HG03571 (cell line): ENCODE results near the gene SIRT7.

Source experiments
- ATAC-seq: cut with Tn5 transposase; IDR thresholded peaks from one replicate; pipeline ENCODE4 v1.9.1; 2021; ENCODE audit not compliant: unreplicated experiment

The SIRT7 gene

DNA sequence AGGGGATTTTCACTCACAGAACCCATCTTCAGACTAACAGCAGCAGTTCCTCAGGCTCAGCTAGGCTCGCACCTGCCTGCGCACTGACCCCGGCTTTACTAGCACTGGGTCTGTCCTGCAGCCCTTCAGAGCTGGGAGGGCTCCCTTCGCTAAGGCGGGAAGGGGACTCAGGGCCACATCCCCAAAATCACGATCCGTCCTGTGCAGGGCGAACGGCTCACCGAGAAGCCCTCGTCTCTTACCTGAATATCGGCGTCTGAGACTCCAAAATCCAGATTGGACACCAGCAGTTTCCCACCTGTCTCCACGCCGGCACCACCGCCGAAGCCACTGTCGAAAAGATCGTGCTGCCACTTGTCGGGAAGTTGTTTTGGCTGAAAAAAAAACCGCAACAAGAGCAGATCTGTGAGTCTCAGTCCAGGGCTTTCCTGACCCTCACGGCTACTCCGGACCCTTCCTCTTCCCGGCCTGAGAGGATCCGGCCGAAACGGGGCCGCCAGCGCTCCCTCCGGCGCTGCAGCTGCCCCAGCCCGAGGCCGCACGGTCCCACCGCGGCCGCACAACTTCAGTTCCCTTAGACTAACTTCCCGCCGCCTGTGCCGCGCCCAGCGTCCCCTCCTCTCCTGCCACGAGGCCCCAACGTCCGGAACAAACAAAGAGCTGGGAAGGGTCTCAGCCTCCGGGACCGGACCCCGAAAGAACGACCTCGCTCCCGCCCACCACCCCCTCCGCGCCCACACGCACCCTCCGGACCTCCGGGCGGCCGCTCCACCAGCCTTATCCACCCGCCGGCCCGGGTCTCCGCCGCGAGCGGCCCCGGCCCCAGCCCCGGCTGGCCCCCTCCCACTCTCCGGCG is 27.3 kb downstream of the SIRT7 start:
- peak; percentile 7 for ATAC-seq

DNA sequence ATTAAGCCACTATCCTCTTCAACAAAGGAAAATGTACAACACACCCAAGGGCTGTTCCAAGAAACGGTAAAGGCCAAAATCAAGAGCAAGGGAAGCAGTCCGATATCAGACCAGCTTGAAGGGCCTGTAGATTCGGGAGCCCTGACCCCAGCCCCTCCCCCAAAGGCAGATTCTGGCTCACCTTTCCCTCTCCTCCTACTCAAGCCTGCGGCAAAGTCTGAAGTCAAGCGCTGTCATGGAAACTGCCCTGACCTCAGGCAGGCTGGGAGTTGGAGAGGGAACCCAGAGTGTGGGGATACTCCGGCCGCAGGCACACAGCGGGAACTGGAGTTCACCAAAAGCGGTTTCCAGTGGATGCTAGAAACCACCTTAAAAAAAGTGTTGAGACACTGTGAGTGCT is 28.4 kb downstream of the SIRT7 start:
- no peak for ATAC-seq

DNA sequence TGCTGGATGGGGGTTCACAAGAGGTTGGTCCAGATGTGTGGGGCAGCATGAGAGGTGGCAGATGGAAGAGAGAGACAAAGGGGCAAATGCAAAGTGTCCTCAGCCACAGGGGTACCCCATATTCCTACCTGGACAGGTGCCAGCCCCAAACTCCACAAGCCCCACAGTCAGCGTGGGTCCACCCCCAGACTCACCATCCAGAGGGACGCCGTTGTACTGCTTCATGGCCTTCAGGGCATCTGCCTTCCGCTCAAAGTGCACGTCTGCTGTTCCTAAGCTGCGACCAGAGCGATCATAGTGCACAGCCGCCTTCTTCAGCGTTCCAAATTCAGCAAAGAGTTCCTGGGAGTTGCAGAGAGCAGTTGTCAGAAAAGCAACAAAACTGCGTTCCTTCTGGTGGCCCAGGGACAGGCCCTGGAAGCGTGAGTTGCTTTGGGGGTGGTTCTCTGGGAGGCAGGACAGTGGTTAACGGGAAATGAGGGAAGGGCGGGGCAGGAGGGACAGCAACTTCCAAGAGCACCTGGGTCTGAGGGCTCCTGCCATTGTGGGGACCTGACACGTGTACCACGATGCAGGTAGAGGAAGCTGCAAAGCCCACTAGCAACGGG is 28.9 kb downstream of the SIRT7 start:
- no peak for ATAC-seq

DNA sequence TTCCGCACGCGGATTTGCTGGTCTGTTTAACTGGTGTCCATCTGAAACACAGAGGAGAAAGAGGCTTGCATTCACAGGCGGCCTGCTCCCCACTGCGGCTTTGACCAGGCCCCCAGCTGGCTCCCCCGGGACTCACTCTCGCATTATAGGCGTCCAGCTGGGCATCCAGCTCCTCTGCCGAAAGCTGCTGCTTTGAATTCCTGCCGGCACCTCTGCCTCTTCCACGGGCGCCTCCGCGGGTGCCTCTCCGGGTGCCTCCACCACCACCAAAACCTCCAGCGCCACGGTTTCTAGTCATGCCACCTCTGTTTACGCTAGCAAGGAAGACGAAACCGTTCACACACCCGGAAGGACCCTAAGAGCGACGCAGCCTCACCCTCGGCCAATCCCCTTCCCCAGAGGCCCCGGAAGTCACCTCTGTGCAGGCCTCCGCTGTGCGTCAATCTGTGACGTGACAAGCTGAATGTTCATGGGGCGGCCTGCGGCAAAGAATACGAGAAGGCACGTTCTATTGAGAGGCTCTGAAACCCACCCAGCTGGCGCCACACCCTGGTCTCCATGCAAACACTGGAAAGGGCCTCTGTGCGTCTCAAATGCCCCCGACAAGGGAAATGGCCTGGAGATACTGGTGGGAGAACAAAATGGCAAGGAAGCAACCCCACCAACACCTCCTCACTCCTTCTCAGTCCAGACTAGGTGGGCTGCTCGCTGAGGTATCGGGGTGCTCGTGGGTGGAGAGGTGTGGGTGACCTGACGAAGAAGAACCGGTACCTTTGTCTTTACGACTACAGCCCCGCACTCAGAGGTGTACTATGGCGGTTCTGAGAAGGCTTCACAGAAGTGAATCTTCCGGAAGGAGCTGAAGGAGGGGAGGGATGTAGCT is 29.6 kb downstream of the SIRT7 start:
- no peak for ATAC-seq

DNA sequence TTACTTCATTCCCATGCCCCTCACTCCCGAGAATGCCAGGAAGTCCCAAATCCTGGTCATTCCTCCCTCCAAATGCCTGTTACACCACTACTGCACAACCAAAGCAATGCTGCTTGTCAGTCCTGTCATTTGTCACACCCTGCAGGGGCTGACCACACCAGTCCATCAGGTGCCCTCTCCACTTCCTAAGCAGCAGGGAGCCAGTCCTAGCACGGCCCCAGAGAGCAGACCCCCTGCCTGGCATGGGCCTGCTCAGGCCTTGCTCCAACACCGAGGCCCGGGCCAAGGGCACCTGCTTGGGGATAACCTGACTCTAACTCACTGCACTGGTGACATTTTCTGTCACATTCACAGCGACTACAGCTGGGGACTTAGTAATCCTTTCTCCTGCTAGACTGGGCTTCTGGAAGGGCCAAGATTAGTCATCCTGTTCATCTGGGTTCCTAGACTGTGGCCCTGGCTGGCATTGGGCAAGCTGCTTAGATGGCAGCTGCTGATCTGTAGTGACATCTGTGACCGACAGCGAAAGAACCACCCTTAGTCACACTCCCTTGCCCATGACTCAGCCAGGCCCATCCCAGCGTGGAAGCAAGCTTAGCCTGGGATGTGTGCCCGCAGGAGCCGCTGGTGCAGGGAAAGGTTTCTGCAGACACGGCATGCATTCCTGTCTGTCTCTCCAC is 32.0 kb downstream of the SIRT7 start:
- no peak for ATAC-seq

DNA sequence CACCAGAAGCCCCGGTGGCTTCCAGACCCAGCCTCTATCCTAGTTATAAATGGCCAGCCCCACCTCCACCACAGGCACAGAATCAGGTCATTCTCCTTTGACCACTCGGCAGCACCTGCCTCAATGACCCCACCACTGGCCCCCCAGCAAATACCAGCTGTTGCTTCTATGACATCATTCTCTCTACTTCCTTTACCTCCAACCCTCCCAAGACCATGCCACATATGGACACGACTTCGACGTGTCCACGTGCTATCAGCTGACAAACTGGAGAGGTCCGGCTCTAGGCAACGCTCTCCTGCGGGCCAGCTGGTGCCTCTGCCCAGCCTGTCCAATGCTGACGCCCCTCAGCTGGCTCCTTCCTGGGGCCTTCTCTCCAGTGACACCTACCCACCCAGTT is 32.5 kb downstream of the SIRT7 start:
- ATAC-seq, result no peak

DNA sequence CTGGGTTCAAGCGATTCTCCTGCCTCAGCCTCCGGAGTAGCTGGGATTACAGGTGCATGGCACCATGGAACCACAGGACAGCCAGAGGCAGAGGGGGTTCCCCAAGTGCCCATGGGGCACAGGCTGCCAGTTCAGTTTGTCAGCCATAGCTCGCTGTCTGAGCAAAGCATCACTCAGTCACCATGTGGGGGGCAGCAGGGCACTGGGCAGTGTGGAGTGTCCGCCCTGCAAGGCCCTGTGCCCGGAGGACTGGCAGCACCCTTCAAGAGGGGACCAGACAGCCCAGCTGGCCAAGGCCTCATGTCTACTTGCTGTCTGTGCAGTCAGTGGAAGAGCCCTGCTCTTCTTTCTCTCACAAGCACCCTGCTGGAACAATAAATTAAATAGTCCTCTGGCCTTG is 33.0 kb downstream of the SIRT7 start:
- ATAC-seq, result no peak

DNA sequence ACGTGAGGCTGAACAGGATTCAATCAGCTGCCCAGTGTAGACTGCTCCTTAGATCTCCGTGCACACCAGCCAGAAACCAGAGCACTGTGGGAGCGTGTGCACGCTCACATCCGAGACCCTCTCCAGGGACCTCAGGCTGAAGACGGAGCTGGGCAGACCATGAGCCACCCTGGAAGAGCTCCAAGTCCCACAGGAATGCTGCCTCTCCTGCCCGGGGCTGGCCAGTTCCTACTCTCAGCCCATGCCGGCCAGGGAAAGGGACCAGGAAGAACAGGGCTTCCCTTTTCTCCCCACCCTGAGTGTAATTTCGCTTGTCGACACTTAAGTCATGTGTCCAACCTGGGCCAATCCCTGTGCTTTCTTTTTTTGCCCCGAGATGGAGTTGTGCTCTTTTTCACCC is 33.5 kb downstream of the SIRT7 start:
- ATAC-seq, result no peak

DNA sequence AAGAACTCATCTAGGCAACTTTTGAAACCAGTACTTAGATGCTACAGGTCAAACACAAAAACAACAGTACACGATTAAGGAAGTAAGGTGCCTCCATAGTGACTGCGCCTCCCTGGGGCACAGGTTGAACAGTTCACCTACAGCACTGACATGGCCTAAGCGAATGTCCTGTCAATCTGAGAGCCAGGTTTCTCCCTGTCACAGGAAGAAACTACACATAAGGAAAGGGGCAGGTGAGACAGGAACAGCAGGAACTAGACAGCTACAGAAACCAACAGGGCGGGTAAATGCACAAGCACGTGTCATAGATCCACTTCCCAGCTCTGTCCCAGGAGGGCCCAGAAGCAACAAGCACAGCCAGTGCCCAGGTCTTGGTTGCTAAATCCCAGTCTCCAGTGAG is 38.9 kb downstream of the SIRT7 start:
- no peak for ATAC-seq

DNA sequence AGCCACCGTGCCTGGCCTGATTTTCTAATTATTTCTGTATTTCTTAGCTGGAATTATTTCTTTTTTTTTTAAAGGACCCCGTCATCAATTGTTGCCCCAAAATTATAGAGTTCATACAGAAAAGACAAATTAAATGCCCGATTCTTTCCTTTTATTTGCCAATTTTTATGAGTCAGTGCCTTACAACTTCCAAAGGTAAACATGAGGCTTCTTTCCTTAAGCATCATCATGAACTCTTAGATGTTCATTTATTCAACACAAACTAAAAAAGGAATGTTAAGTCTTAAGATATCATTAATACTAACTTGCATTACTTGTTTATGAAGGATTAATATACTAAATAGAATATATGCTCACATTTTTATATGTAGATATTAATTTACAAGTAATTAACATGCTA is 39.7 kb downstream of the SIRT7 start:
- no peak for ATAC-seq

DNA sequence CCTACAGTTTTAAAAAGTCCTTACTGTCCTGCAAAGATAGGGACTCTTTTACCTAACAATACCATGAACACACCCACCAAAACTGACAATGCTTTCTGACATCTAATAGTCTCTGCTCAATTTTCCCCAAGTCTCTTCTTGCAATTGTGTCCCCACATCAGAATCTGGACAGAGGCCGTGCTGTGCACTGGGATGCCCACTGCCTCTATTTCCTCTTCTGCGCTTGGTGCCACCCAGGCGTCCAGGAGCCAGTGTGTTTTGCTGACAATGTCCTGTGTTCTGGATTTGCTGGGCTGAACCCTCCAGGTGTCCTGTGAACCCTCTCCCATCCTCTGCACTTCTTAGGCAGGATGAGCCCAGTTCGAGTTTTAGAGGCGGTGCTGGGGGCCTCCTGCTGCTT is 40.4 kb downstream of the SIRT7 start:
- ATAC-seq, result no peak

DNA sequence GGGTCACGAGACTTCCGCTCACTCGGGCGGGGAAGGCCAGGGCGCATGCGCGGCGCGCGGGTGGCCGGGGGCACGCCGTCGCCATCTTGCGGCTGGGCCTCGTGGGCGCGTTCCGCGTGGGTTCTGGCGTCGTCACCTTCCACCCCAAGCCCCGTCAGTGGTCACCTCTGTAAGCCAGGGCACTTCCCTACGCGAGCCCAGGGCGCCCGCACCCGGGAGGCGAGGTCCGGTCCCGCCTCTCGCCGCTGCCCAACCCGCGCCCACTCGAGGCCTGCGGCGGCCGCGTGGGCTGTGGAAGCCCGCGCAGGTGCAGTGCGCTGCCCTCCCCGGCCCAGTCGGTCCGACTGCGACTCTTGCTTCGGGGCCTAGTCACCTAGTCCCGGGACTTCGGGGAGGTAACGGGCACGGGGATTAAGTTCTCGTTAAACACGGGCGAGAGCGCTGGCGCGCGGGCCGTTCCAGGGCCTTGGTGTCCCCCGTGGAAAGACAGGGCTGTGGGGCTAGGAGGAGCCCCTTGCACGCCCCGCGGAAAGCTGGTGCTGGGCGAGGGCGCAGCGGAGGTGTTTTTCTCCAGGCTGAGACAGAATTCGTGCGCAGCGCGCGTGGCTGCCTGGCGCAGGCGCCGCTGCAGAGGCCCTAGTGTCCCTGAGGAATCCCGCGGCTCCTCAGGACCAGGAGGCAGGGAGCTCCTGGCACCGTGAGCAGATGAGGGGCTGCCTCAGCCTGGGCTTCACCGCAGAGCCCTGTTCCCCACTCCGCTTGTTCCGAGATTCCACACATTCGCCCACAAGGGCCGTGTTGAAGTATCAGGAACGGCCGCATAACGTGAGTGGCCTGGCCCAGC is 46.4 kb downstream of the SIRT7 start:
- ATAC-seq, result peak; percentile 40

DNA sequence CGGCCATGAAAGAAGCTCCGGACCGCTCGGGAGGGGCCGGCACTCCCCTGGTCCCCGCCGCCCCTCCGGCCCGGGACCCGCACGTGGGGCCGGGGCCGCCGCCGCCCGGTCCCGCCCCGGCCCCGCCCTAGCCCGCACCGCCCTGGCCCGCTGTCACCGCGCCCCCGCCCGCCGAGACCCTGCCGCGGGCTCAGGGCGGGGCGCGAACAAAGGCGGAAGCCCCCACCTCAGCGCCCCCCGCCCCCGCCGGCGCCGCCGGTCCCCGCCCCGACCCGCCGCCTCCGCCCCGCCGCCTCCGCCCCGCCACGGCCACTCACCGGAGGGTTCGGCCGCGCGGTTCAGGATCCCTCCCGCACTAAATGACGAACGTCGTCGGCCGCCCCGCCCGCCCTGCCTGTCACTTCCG is 47.0 kb downstream of the SIRT7 start, which contains the start of gene ARHGDIA:
ARHGDIA (minus strand) TSS at position 357 of the 406 bp plus-strand sequence. CDS start 1,407 bp downstream, outside the sequence.
- ATAC-seq, result peak; percentile 8

DNA sequence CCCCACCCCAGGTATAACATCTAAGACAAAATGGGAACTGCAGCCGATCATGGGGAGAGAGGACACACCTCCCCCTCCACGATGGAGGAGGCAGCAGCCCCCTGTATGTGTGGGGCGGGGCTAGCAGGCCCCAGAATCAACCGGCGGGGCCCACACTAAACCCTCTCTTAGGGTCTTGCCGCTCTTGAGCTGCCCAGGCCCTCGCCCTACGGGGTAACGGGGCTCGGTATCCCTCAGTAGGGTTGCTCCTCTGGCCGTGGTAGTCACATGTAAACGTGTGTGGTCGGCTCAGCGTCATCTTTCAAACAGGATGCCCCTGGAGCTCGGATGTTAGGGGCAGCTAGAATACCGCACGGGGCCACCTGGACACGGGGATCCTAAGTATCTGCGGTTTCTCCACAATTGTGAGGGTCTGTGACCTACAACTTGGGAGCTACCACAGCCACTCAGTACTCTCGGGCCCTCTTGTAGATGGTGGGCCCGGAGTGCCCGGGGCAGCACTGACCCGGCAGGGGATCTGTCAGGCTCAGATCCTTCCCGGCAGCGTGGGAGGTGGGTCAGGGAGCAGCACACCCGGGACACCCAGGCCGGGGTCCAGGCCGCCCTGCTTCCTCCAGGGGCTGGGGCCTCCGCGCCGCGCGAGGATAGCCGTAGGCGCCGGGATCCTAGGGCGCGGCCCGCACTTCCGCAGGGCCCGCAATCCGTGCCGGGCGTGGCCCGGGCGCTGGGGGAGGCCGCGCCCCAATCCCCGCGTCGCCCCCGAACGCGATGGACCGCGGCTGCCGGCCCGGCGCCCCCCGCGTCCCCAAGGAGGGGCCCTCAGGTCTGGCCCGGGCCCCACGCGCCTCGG is 47.6 kb downstream of the SIRT7 start:
- peak; percentile 21 for ATAC-seq

DNA sequence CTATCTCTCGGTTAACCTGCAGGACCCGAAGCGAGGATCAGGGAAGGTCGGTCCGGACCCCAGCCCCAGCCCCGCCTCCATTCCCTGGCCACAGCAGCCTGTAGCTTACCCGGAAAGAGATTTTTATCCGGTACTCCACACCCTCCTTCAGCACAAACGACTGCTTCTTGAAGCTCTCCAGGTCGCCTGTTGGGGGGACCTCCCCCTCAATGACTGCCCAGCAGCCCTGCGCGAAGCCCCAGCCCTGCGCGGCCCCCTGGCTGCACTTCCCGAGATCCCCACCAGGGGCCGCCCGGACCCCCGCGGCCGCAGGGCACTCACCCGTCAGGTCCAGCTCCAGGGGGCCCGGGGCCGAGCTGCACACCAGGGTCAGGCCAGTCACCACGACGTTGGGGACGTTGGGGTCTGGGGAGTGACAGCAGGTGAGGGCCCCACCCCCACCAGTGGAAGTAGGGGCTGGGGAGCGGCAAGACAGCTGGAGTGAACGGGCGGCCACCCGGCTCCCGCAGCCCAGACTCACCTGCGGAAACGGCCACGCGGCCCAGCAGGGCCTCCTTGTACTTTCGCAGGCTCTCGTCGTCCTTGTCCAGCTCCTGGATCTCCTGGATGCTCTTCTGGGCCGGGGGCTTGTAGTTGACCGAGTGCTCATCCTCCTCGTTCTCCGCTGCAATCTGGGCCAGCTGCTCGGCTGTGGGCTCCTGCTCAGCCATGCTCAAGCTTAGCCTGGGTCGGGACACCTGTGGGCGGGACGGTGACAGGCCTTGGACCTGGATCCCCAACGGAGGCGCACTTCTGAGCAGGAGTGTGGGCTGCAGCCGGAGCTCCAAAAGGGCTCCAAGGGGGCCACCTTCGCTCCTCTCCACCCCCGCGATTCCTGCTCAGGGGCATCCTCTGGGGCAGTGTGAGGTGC is 48.5 kb downstream of the SIRT7 start:
- no peak for ATAC-seq

DNA sequence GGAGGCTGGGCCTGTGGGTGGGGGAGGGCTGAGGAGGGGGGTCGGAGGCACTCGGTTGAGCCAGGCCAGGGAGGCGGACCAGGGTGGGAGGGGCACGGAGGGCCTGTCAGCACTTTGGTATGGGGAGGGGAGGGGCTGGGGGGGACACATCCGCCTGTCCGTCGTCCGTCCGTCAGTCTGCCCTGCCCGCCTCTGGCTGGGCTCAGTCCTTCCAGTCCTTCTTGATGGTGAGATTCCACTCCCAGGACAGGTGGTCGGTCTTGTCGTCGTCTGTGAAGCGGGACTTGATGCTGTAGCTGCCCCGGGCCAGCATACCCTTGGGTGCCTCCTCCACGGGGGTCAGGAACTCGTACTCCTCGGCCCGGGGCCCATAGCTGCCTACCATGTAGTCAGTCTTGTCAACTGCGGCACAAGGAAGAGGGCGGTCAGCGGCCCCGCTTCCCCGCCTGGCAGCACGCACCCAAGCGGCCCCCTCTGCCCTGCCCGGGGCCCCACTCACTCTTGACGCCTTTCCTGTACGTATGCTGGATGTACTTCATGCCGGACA is 49.2 kb downstream of the SIRT7 start:
- ATAC-seq, result no peak

DNA sequence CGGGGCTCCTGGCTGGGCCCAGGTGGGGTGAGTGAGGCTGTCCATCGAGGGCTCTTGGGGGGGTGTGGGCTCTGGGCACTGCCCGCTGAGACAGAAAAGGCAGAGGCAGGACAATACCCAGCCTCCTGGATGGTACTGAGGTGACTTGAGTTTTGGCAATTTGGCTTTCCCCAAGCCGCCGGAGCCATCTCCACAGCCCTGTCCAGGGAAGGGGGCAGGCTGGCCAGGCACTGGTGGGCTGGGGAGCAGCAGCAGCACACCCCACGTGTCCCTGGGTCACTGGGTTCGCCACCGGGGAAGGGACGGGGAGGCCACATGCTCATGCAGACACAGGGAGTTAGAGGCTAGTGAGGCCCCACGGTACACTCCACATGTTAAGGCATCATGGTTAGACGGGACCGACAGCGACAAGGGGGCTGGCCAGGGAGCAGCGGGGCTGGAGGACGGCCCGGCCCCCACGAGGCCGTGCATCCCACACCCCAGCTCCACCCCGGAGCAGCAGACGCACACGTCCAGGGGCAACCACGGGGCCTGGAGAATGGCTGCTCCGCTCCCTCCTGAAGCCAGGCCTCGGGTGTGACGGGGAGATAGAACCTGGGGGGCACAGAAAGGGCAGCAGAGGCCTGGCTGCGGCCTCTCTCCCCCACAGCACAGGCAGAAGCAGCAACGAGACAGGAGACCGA is 49.8 kb downstream of the SIRT7 start:
- ATAC-seq, result no peak
